Stomach (tissue), 4 donors: ENCODE measurements around the gene CSH1.

Experiments used
- POLR2A ChIP-seq, 4 donors: fragments of 450-650 bp; IDR thresholded peaks; one replicate each; pipeline ENCODE4 v1.6.1; 2016; ENCODE audit warnings: antibody characterized with exemption in 4 of 4, control low read depth in 2 of 4, mild to moderate bottlenecking in 1 of 4, moderate library complexity in 1 of 4
- POLR2AphosphoS5 ChIP-seq, 3 donors: sonication (generic); formaldehyde crosslinking; IDR thresholded peaks; one replicate each; pipeline ENCODE4 v1.6.1; 2016; ENCODE audit warnings: antibody characterized with exemption in 3 of 3
- TF ChIP-seq, protein P1 (sequence below), 7 experiments: fragments of 450-650 bp in 4 of 7; fragments of 200-600 bp in 3 of 7; sonication (generic) in 3 of 7; IDR thresholded peaks; one replicate each; pipeline ENCODE4 v1.5.1; 2016 to 2019; ENCODE audit warnings: antibody characterized with exemption in 7 of 7, control low read depth in 2 of 7, mild to moderate bottlenecking in 1 of 7

- TF ChIP-seq POLR2A (IDR thresholded peaks at IDR 0.05) (no peak), POLR2AphosphoS5 (IDR thresholded peaks at IDR 0.05) (no peak)
- TF ChIP-seq, protein P1, sequence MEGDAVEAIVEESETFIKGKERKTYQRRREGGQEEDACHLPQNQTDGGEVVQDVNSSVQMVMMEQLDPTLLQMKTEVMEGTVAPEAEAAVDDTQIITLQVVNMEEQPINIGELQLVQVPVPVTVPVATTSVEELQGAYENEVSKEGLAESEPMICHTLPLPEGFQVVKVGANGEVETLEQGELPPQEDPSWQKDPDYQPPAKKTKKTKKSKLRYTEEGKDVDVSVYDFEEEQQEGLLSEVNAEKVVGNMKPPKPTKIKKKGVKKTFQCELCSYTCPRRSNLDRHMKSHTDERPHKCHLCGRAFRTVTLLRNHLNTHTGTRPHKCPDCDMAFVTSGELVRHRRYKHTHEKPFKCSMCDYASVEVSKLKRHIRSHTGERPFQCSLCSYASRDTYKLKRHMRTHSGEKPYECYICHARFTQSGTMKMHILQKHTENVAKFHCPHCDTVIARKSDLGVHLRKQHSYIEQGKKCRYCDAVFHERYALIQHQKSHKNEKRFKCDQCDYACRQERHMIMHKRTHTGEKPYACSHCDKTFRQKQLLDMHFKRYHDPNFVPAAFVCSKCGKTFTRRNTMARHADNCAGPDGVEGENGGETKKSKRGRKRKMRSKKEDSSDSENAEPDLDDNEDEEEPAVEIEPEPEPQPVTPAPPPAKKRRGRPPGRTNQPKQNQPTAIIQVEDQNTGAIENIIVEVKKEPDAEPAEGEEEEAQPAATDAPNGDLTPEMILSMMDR (IDR thresholded peaks at IDR 0.05), result no peak
Measured at GRCh38 chr17:63845509-63845908, 50.9 kb downstream of the CSH1 start.
